ENCODE data around the gene CCL4. TPM values are rescaled to one million over a fixed set of nuclear protein-coding genes. Genes with fewer than 3 reads are reported as not detected.
"Not testable (repeated sequence)": the region's sequence is repeated elsewhere in the genome, so short reads cannot be mapped to it uniquely, and the experiment has no call there.

Gene CCL4
- total RNA-seq, 4 donors from 2014 or later = 8.6 to 13.3 (median 11.3) TPM

GRCh38 chr17:36117505-36118382, 14.1 kb downstream of the CCL4 start:
- no peak for DNase-seq (ENCODE audit: low spot score)
- no peak for ATAC-seq (ENCODE audit: low FRiP score)
- no peak for TF ChIP-seq CTCF (IDR thresholded peaks at IDR 0.05)

- ATAC-seq (ENCODE audit: low FRiP score) = no peak
- TF ChIP-seq CTCF (IDR thresholded peaks at IDR 0.05) = no peak
These were observed 15.1 kb downstream of the CCL4 start for GRCh38 chr17:36118477-36119353.

GRCh38 chr17:36120221-36120620, 16.6 kb downstream of the CCL4 start:
- ATAC-seq (ENCODE audit: low FRiP score) (no peak), DNase-seq (ENCODE audit: low spot score) (no peak)
- no peak for TF ChIP-seq CTCF (IDR thresholded peaks at IDR 0.05)

More at GRCh38 chr17:36118477-36119353, 15.1 kb downstream of the CCL4 start:
- DNase-seq (ENCODE audit: low spot score) = no peak

- DNase-seq (ENCODE audit: low spot score); ATAC-seq (ENCODE audit: low FRiP score): not testable (repeated sequence)
These were observed 17.5 kb downstream of the CCL4 start for GRCh38 chr17:36121099-36121498.

- ATAC-seq (ENCODE audit: low FRiP score) (no peak), DNase-seq (ENCODE audit: low spot score) (no peak)
- TF ChIP-seq CTCF (IDR thresholded peaks at IDR 0.05) = no peak
These were observed 19.8 kb downstream of the CCL4 start for GRCh38 chr17:36123431-36123830.

- ATAC-seq (ENCODE audit: low FRiP score) (no peak), DNase-seq (ENCODE audit: low spot score) (no peak)
- no peak for TF ChIP-seq CTCF (IDR thresholded peaks at IDR 0.05)
These were observed 21.5 kb downstream of the CCL4 start for GRCh38 chr17:36124879-36125824.
